CD8-positive, alpha-beta memory T cell (primary cell): ENCODE measurements around the gene LHX2. TPM values are rescaled to one million over a fixed set of nuclear protein-coding genes. Genes with fewer than 3 reads are reported as not detected.

Experiments
- CTCF ChIA-PET: fragments of 350-600 bp; sonication (Branson Sonifier 250); formaldehyde crosslinking; loops from one replicate; lab custom pipeline; 2021; ENCODE audit warnings: antibody characterized with exemption; lab: Charles Lee
- POLR2A ChIA-PET: fragments of 350-600 bp; sonication (Branson Sonifier 250); formaldehyde crosslinking; loops from one replicate; lab custom pipeline; 2021; ENCODE audit warnings: antibody characterized with exemption; lab: Charles Lee
- DNase-seq, 5 donors: peaks; one replicate each; pipeline versions ENCODE4 v3.0.0 to v3.0.0-alpha.2; 2020 to 2022; ENCODE audit warnings: mixed read lengths in 1 of 5
- H3K27ac ChIP-seq: one replicate; pipeline ENCODE4 v1.7.0; 2013; ENCODE audit warnings: low read depth, mild to moderate bottlenecking, low read length, moderate library complexity
- H3K27me3 ChIP-seq: 2 replicates; pipeline ENCODE4 v1.7.0; 2013; ENCODE audit warnings: low read length, mild to moderate bottlenecking; ENCODE audit not compliant: insufficient read depth, poor library complexity, severe bottlenecking
- H3K36me3 ChIP-seq: 2 replicates; pipeline ENCODE4 v1.7.0; 2013; ENCODE audit warnings: mild to moderate bottlenecking, low read length, moderate library complexity; ENCODE audit not compliant: insufficient read depth
- H3K4me1 ChIP-seq: 2 replicates; pipeline ENCODE4 v1.7.0; 2013; ENCODE audit warnings: mild to moderate bottlenecking, low read length, moderate library complexity; ENCODE audit not compliant: insufficient read depth
- H3K4me3 ChIP-seq: 2 replicates; pipeline ENCODE4 v1.7.0; 2013; ENCODE audit warnings: mild to moderate bottlenecking, low read length
- H3K9me3 ChIP-seq: 2 replicates; pipeline ENCODE4 v1.7.0; 2013; ENCODE audit warnings: mild to moderate bottlenecking, low read length
- H3K27ac Mint-ChIP-seq, 8 donors: one replicate each; pipeline ENCODE4 v1.8.0; 2020 to 2021; ENCODE audit warnings: mixed read lengths in 8 of 8, mild to moderate bottlenecking in 6 of 8, inconsistent platforms in 3 of 8, moderate library complexity in 3 of 8
- H3K27me3 Mint-ChIP-seq, 2 donors: one replicate each; pipeline ENCODE4 v1.8.0; 2020 to 2021; ENCODE audit warnings: mixed read lengths in 2 of 2, mild to moderate bottlenecking in 1 of 2, moderate library complexity in 1 of 2
- H3K36me3 Mint-ChIP-seq, 3 donors: one replicate each; pipeline ENCODE4 v1.8.0; 2020 to 2021; ENCODE audit warnings: mixed read lengths in 3 of 3, inconsistent platforms in 1 of 3, mild to moderate bottlenecking in 1 of 3
- H3K4me1 Mint-ChIP-seq, 3 donors: one replicate each; pipeline ENCODE4 v1.8.0; 2020 to 2021; ENCODE audit warnings: mixed read lengths in 3 of 3, inconsistent platforms in 1 of 3, mild to moderate bottlenecking in 1 of 3
- H3K4me3 Mint-ChIP-seq, 7 donors: one replicate each; pipeline ENCODE4 v1.8.0; 2020 to 2021; ENCODE audit warnings: mixed read lengths in 7 of 7, mild to moderate bottlenecking in 6 of 7, moderate library complexity in 4 of 7, inconsistent platforms in 2 of 7
- H3K9me3 Mint-ChIP-seq, 5 donors: one replicate each; pipeline ENCODE4 v1.8.0; 2020 to 2022; ENCODE audit warnings: mixed read lengths in 5 of 5, mild to moderate bottlenecking in 3 of 5, moderate library complexity in 2 of 5, inconsistent platforms in 1 of 5
- polyA plus RNA-seq: library from polyadenylated mRNA; unstranded; fragments of 300-500 nt; fragmentation: Illumina TruSeq; gene quantifications from one replicate; pipeline ENCODE4 v1.2.3, GENCODE V29; 2021
- total RNA-seq, 2 experiments: library from RNA; stranded (reverse); gene quantifications; one replicate each; pipeline ENCODE4 v1.2.3, GENCODE V29; 2021

The LHX2 gene
- total and polyA plus RNA-seq, 3 experiments from 2014 or later = not detected

DNA sequence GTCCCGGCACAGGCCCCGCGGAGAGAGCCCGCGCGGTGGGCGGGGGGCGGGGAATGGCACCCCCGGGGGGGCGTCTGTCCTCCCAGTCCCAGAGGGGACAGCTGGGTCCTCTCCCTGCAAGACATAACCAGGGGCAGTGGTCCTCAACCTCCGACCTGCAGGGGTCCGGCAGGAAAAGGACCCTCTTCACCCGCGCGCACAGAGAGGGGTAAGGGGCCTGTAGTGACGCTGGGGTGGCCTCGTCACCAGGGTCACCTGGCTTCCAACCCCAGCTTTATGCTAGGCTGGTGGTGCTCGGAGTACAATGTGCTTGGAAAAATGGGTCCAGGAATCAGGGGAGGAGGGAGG, 34.2 kb downstream of the LHX2 start:
- Mint-ChIP-seq H3K27ac (no peak overlapping the region), H3K4me3 (no peak overlapping the region), H3K27me3 (peaks cover 42 to 73% of the 10 kb centered on the region in 2 donors), H3K4me1 (peaks cover 4 to 8% (median 5%) of the 10 kb centered on the region in 3 donors), H3K36me3 (no peaks in the 10 kb centered on the region), H3K9me3 (no peaks in the 10 kb centered on the region)
- H3K27ac ChIP-seq = no peak overlapping the region
- DNase-seq = no peak
- no peaks in the 10 kb centered on the region for H3K4me1 ChIP-seq
- H3K36me3 ChIP-seq = no peaks in the 10 kb centered on the region
- no peaks in the 10 kb centered on the region for H3K9me3 ChIP-seq
- POLR2A ChIA-PET = no interaction called here
- peaks cover 15% of the 10 kb centered on the region for H3K27me3 ChIP-seq
- H3K4me3 ChIP-seq = no peak overlapping the region
- CTCF ChIA-PET = no interaction called here

DNA sequence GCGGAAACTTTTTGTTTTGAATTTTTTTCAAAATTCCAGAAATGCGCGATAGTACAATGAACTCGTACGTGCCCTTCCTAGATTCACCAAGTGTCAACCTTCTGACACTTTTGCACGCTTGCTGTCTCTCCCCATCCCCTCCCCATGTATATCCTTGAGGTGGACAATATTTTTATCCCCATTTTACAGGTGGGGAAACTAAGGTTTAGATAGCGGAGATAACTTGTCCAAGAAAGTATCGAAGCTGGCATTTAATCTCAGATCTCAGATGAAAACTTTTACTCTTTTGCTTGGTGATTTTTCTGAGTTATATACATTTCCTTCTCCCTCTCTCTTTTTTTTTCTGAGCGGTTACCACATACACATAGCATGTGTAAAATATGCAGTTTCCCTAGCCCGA, 34.6 kb downstream of the LHX2 start:
- Mint-ChIP-seq H3K4me3 (no peak overlapping the region), H3K9me3 (no peaks in the 10 kb centered on the region), H3K27me3 (peaks cover 42 to 75% of the 10 kb centered on the region in 2 donors), H3K4me1 (peaks cover 2 to 6% (median 5%) of the 10 kb centered on the region in 3 donors), H3K27ac (no peak overlapping the region), H3K36me3 (no peaks in the 10 kb centered on the region)
- Histone ChIP-seq H3K36me3 (no peaks in the 10 kb centered on the region), H3K27me3 (peaks cover 15% of the 10 kb centered on the region), H3K4me1 (no peaks in the 10 kb centered on the region), H3K4me3 (no peak overlapping the region), H3K9me3 (no peaks in the 10 kb centered on the region), H3K27ac (no peak overlapping the region)
- POLR2A ChIA-PET = no interaction called here
- CTCF ChIA-PET = no interaction called here
- DNase-seq = no peak

DNA sequence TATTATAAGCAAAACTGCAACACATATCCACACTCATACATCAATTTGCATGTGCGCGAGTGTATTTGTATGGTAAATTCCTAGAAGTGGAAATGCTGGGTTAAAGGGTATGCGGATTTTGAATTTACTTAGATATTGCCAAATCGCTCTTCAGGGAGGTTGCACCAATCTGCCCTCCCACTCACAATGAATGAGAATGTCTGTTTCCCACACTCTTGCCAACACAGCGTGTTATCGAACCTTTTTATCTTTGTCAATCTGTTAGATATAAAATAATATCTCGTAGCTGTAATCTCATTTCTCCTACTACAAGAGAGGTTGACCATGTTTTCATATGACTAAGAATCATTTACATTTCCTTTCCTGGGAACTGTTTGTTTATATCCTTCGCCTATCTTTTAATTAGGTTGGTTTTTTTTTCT, 35.7 kb downstream of the LHX2 start:
- Mint-ChIP-seq H3K4me1 (peaks cover 0 to 5% (median 0%) of the 10 kb centered on the region in 3 donors), H3K27me3 (peaks cover 44 to 71% of the 10 kb centered on the region in 2 donors), H3K27ac (no peak overlapping the region), H3K9me3 (no peaks in the 10 kb centered on the region), H3K4me3 (no peak overlapping the region), H3K36me3 (no peaks in the 10 kb centered on the region)
- peaks cover 13% of the 10 kb centered on the region for H3K27me3 ChIP-seq
- CTCF ChIA-PET = no interaction called here
- H3K36me3 ChIP-seq = no peaks in the 10 kb centered on the region
- DNase-seq = no peak
- H3K4me1 ChIP-seq = no peaks in the 10 kb centered on the region
- no peaks in the 10 kb centered on the region for H3K9me3 ChIP-seq
- POLR2A ChIA-PET = no interaction called here
- H3K4me3 ChIP-seq = no peak overlapping the region
- H3K27ac ChIP-seq = no peak overlapping the region

DNA sequence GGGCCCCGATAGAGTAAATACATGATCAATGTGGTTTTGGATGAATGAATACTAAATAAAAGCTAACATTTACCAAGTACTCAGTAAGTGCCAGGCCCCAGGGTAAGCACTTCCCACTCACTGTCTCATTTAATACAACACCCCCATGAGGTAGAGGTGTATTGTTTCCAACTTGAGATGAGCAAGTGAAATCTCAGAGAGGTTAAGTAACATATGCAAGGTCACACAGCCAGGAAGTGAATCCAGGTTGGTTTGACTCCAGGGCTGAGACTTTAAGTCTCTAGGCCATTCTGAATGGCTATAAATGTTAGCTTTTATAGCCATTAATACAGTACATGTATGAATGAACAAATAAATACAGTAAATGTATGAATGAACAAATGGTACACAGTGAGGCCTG, 39.4 kb downstream of the LHX2 start:
- H3K36me3 Mint-ChIP-seq = no peaks in the 10 kb centered on the region
- Histone ChIP-seq H3K27ac (no peak overlapping the region), H3K4me1 (no peaks in the 10 kb centered on the region), H3K9me3 (no peaks in the 10 kb centered on the region), H3K27me3 (peaks cover 4% of the 10 kb centered on the region), H3K36me3 (no peaks in the 10 kb centered on the region), H3K4me3 (no peak overlapping the region)
- no peak overlapping the region for H3K4me3 Mint-ChIP-seq
- ChIA-PET CTCF (interaction anchor here (1.5 kb wide), 1 partner anchor 11 kb away, joined by 5 read pairs; no protein-coding TSS in a partner anchor), POLR2A (no interaction called here)
- no peak for DNase-seq
- peaks cover 34 to 73% of the 10 kb centered on the region in 2 donors for H3K27me3 Mint-ChIP-seq
- no peak overlapping the region for H3K27ac Mint-ChIP-seq
- H3K9me3 Mint-ChIP-seq = no peaks in the 10 kb centered on the region
- peaks cover 0 to 5% (median 0%) of the 10 kb centered on the region in 3 donors for H3K4me1 Mint-ChIP-seq

DNA sequence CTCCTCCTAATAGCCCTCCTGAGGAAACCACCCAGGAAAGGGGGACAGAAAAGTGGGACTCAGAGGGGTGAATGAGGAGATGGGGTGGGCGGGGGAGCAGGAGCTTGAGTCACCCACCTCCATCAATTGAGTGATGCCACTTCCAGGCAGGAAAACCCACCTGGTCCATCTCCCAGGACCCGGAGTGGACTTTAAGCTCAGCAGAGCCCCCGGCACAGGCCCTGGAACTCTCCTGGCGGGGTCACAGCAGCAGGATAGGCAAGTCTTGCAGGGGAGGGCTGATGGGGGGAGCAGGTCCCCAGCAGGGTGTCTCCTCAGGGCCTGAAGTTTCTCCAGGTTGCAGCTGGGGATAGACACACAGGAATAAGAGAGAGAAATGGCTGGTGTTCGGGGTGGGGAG, 40.8 kb downstream of the LHX2 start:
- Histone ChIP-seq H3K9me3 (no peaks in the 10 kb centered on the region), H3K4me3 (no peak overlapping the region), H3K27me3 (peaks cover 4% of the 10 kb centered on the region), H3K27ac (no peak overlapping the region), H3K4me1 (no peaks in the 10 kb centered on the region), H3K36me3 (no peaks in the 10 kb centered on the region)
- CTCF ChIA-PET = no interaction called here
- Mint-ChIP-seq H3K27me3 (peaks cover 27 to 69% of the 10 kb centered on the region in 2 donors), H3K36me3 (no peaks in the 10 kb centered on the region), H3K9me3 (no peaks in the 10 kb centered on the region), H3K4me1 (no peaks in the 10 kb centered on the region), H3K27ac (no peak overlapping the region), H3K4me3 (no peak overlapping the region)
- POLR2A ChIA-PET = no interaction called here
- DNase-seq = no peak

DNA sequence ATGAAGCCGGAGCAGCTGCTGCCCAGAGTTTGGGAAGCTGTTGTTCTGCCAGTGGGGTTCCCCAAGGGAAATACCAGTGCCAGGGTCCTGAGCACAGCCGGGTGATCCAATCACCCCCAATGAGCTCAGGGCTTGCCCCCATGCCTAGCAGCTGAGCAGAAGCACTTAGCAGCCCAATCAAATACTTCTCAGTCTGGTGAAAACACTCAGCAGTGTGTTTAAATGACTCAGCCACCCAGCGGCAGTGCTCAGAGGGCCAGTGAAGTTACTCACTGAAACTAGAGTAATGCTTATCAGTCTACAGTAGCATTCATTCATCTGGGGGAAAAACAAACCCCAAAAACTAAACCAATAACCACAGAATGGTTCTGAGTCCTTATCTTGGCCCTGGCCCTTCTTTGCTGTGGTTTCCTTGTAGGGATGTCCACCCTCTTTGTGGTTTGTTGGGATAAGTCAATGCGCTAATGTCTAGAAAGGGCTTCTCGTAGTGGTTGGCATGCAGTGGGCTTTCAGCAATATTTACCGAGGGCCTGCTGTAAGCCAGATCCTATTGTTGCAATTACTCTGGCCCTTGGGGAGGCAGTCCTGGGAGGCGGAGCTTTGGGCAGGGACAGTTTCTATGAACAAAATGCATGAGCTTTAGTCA, 43.1 kb downstream of the LHX2 start:
- DNase-seq = no peak
- ChIA-PET CTCF (no interaction called here), POLR2A (no interaction called here)
- H3K4me3 Mint-ChIP-seq = no peak overlapping the region
- H3K27ac Mint-ChIP-seq = no peak overlapping the region
- Histone ChIP-seq H3K4me1 (no peaks in the 10 kb centered on the region), H3K36me3 (no peaks in the 10 kb centered on the region), H3K9me3 (no peaks in the 10 kb centered on the region), H3K27me3 (peaks cover 4% of the 10 kb centered on the region), H3K27ac (no peak overlapping the region), H3K4me3 (no peak overlapping the region)
- no peaks in the 10 kb centered on the region for H3K9me3 Mint-ChIP-seq
- H3K27me3 Mint-ChIP-seq = peaks cover 28 to 66% of the 10 kb centered on the region in 2 donors
- no peaks in the 10 kb centered on the region for H3K4me1 Mint-ChIP-seq
- H3K36me3 Mint-ChIP-seq = no peaks in the 10 kb centered on the region

DNA sequence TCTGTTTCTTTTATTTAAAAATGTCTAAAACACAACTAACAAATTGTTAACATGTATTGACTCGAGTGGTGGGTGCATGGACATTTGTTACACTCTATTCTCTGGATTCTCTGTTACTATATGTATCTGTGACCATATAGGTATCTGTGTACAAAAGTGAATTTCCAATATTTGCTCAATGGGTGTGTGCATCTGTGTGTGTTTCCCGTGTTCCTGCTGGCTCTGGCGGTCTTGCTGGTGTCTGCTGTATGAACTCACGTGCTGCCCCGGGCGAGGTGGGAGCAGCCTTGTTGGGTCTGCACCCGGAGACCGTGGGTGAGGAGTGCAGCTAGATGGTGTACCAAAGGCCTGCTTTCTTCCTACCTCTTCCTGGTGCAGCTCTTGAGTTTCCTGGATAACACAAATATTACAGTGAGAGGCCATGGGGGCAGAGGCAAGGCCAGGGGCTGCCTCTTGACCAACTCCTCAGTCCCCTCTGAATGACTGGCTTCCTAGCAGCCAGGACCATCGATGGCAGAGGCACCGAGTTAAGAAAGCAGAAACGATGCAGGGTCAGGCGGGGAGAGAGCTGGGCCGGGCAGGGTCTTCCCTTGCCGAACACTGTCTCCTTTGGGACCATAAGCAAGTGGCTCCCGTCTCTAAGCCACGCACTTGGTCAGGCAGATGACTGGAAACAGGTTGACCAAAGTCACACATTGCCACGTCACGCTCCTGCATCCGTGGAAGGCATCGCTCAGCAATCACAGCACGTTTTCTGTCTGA, 49.5 kb downstream of the LHX2 start:
- H3K4me3 ChIP-seq = no peak overlapping the region
- no peaks in the 10 kb centered on the region for H3K27me3 ChIP-seq
- H3K27me3 Mint-ChIP-seq = peaks cover 6 to 34% of the 10 kb centered on the region in 2 donors
- no peak overlapping the region for H3K27ac Mint-ChIP-seq
- no peak overlapping the region for H3K27ac ChIP-seq
- H3K4me1 Mint-ChIP-seq = no peaks in the 10 kb centered on the region
- no peaks in the 10 kb centered on the region for H3K36me3 Mint-ChIP-seq
- no peak for DNase-seq
- no peaks in the 10 kb centered on the region for H3K9me3 ChIP-seq
- ChIA-PET CTCF (no interaction called here), POLR2A (no interaction called here)
- no peak overlapping the region for H3K4me3 Mint-ChIP-seq
- H3K4me1 ChIP-seq = no peaks in the 10 kb centered on the region
- H3K9me3 Mint-ChIP-seq = no peaks in the 10 kb centered on the region
- no peaks in the 10 kb centered on the region for H3K36me3 ChIP-seq

DNA sequence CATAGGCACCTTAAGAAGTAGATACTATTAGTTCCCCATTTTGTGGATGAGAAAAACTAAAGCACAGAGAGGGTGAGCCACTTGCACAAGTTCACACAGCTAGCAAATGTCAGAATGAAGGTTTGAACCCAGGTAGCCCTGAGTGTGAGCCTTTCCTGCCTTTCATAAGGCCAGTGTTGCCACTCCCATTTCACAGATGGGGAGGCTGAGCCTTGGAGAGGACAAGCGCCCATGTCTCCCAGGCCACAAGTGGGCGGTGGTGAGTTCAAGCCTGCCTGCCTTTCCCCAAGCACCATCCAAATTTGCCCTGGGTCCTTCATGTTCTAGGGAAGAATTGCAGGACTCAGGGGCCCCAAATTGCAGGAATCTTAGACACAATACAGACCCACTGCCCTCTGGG, 50.6 kb downstream of the LHX2 start:
- H3K27ac Mint-ChIP-seq = no peak overlapping the region
- no peak overlapping the region for H3K4me3 ChIP-seq
- no peaks in the 10 kb centered on the region for H3K36me3 ChIP-seq
- no peak overlapping the region for H3K27ac ChIP-seq
- no peaks in the 10 kb centered on the region for H3K9me3 ChIP-seq
- no peaks in the 10 kb centered on the region for H3K4me1 Mint-ChIP-seq
- H3K27me3 Mint-ChIP-seq = peaks cover 8 to 29% of the 10 kb centered on the region in 2 donors
- POLR2A ChIA-PET = no interaction called here
- no peak for DNase-seq
- no peak overlapping the region for H3K4me3 Mint-ChIP-seq
- no peaks in the 10 kb centered on the region for H3K9me3 Mint-ChIP-seq
- no peaks in the 10 kb centered on the region for H3K27me3 ChIP-seq
- H3K36me3 Mint-ChIP-seq = no peaks in the 10 kb centered on the region
- no peaks in the 10 kb centered on the region for H3K4me1 ChIP-seq
- CTCF ChIA-PET = no interaction called here
